Natural killer cell (primary cell): Measurements from ENCODE around the gene PHF14. TPM values are rescaled to one million over a fixed set of nuclear protein-coding genes. Genes with fewer than 3 reads are reported as not detected.

Experiments used
- ATAC-seq, 3 donors: fragments of 150-1000 bp in 2 of 3; fragments of 200-7000 bp in 1 of 3; cut with Tn5 transposase; 1 replicate in 1 of 3; 2 replicates in 2 of 3; pipeline ENCODE4 v1.10.0; 2021; ENCODE audit warnings: mild to moderate bottlenecking in 2 of 3, moderate library complexity in 2 of 3
- DNase-seq, 2 donors: peaks; one replicate each; pipeline versions ENCODE4 v3.0.0 to v3.0.0-alpha.2; 2013 to 2021; ENCODE audit warnings: mixed read lengths in 1 of 2
- H3K27ac ChIP-seq: one replicate; pipeline ENCODE4 v1.5.1; 2013; ENCODE audit warnings: mild to moderate bottlenecking, low read length
- H3K27me3 ChIP-seq: one replicate; pipeline ENCODE4 v1.6.1; 2013; ENCODE audit warnings: low read length; ENCODE audit not compliant: control insufficient read depth, insufficient read depth
- H3K36me3 ChIP-seq: one replicate; pipeline ENCODE4 v1.6.1; 2013; ENCODE audit warnings: low read length; ENCODE audit not compliant: control insufficient read depth, insufficient read depth
- H3K4me1 ChIP-seq: one replicate; pipeline ENCODE4 v1.6.1; 2013; ENCODE audit warnings: low read length; ENCODE audit not compliant: control insufficient read depth, insufficient read depth
- H3K4me3 ChIP-seq: one replicate; pipeline ENCODE4 v1.5.1; 2013; ENCODE audit warnings: low read length
- H3K9me3 ChIP-seq: one replicate; pipeline ENCODE4 v1.6.1; 2013; ENCODE audit warnings: low read length; ENCODE audit not compliant: control insufficient read depth, insufficient read depth
- H3K27ac Mint-ChIP-seq, 2 donors: one replicate each; pipeline ENCODE4 v1.8.0; 2022; ENCODE audit warnings: mild to moderate bottlenecking in 2 of 2, mixed read lengths in 2 of 2, moderate library complexity in 1 of 2
- H3K27me3 Mint-ChIP-seq, 2 donors: one replicate each; pipeline ENCODE4 v1.8.0; 2022; ENCODE audit warnings: low read depth in 2 of 2, mixed read lengths in 2 of 2
- H3K36me3 Mint-ChIP-seq: one replicate; pipeline ENCODE4 v1.8.0; 2022; ENCODE audit warnings: mixed read lengths
- H3K4me1 Mint-ChIP-seq, 2 donors: one replicate each; pipeline ENCODE4 v1.8.0; 2022; ENCODE audit warnings: mixed read lengths in 2 of 2
- H3K4me3 Mint-ChIP-seq: one replicate; pipeline ENCODE4 v1.8.0; 2022; ENCODE audit warnings: mild to moderate bottlenecking, moderate library complexity, mixed read lengths
- H3K9me3 Mint-ChIP-seq, 2 donors: one replicate each; pipeline ENCODE4 v1.8.0; 2022; ENCODE audit warnings: mixed read lengths in 2 of 2
- WGBS: methylation state at CpG from one replicate; pipeline ENCODE4 v1.1.7; 2013; ENCODE audit warnings: missing lambda C conversion rate; ENCODE audit not compliant: insufficient coverage; 5-methylcytosine and 5-hydroxymethylcytosine counted together
- intact Hi-C: fragments of 100-400 bp; cut with micrococcal nuclease; formaldehyde crosslinking; loops from one replicate; pipeline ENCODE4 v1.14.2; 2022
- total RNA-seq, 4 donors: library from RNA; stranded (reverse); fragments of 120-200 nt in 1 of 4; gene quantifications; one replicate each; pipeline versions ENCODE4 v1.2.3 to v1.2.4, GENCODE V29; 2013 to 2022
- TF ChIP-seq, protein P1 (sequence below): fragments of 200-600 bp; IDR thresholded peaks from one replicate; pipeline ENCODE4 v1.8.0; 2022; ENCODE audit warnings: antibody characterized with exemption

Gene PHF14
- total RNA-seq, 3 donors from 2014 or later (not counting 1 experiment from before 2014, with no cell fraction given) = 23.6 to 30.8 (median 27.7) TPM

DNA sequence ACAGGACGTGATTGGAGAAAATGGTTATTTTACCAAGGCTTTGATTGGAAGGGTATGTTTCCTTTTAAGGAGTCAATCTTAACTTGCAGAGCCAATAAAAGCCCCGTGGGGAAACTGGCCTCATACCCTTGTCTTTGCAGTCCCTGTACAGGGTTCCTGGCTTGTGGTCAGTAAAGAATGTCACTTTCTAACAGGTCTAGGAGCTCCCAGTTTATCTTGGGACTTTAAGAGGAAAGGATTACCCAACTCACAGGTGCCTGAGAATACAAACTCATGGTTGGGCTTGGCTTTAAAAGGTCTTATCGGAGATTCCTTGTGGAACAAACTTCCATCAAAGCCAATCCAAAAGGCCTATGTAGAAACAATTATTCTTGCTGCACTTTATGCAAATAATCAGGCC lies 221.8 kb downstream of the PHF14 start:
- Mint-ChIP-seq H3K9me3 (no peaks in the 10 kb centered on the region), H3K27ac (no peak overlapping the region), H3K4me1 (peaks cover 0 to 6% of the 10 kb centered on the region in 2 donors), H3K4me3 (no peak overlapping the region), H3K36me3 (no peaks in the 10 kb centered on the region), H3K27me3 (peaks cover 0 to 8% of the 10 kb centered on the region in 2 donors)
- ATAC-seq (no peak), DNase-seq (no peak)
- no peaks in the 10 kb centered on the region for H3K36me3 ChIP-seq
- no peaks in the 10 kb centered on the region for H3K4me1 ChIP-seq
- H3K27ac ChIP-seq = no peak overlapping the region
- intact Hi-C loops = no loop called here
- no peaks in the 10 kb centered on the region for H3K9me3 ChIP-seq
- H3K27me3 ChIP-seq = no peaks in the 10 kb centered on the region
- no peak overlapping the region for H3K4me3 ChIP-seq
- 83% methylated on average over 3 of the region's 3 CpGs for WGBS
- TF ChIP-seq, protein P1, sequence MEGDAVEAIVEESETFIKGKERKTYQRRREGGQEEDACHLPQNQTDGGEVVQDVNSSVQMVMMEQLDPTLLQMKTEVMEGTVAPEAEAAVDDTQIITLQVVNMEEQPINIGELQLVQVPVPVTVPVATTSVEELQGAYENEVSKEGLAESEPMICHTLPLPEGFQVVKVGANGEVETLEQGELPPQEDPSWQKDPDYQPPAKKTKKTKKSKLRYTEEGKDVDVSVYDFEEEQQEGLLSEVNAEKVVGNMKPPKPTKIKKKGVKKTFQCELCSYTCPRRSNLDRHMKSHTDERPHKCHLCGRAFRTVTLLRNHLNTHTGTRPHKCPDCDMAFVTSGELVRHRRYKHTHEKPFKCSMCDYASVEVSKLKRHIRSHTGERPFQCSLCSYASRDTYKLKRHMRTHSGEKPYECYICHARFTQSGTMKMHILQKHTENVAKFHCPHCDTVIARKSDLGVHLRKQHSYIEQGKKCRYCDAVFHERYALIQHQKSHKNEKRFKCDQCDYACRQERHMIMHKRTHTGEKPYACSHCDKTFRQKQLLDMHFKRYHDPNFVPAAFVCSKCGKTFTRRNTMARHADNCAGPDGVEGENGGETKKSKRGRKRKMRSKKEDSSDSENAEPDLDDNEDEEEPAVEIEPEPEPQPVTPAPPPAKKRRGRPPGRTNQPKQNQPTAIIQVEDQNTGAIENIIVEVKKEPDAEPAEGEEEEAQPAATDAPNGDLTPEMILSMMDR = no peak

DNA sequence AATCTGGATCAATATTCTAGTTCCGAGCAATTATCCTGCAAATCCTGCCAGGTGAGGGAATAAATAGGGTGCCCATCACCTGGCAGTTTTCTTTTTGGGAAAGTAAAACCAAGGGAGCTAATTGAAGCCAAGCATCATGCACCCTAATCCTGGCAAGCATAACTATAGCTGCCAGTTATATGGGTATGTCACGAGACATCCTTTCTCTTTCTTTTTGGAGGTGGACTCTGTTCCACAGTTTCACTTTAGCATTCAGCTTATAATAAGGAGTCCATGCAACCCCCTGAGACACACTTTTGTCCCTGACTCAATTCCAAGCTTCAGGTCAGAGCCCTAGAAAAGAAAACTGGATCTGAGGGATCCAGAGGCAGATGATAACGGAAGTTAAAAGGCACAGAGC lies 222.5 kb downstream of the PHF14 start:
- H3K27me3 Mint-ChIP-seq = peaks cover 0 to 8% of the 10 kb centered on the region in 2 donors
- TF ChIP-seq, protein P1 = no peak
- no peaks in the 10 kb centered on the region for H3K36me3 ChIP-seq
- no peak overlapping the region for H3K4me3 Mint-ChIP-seq
- no peaks in the 10 kb centered on the region for H3K27me3 ChIP-seq
- no peaks in the 10 kb centered on the region for H3K4me1 ChIP-seq
- intact Hi-C loops = no loop called here
- no peaks in the 10 kb centered on the region for H3K9me3 ChIP-seq
- 74% methylated on average over 3 of the region's 3 CpGs for WGBS
- no peak overlapping the region for H3K27ac Mint-ChIP-seq
- H3K9me3 Mint-ChIP-seq = no peaks in the 10 kb centered on the region
- DNase-seq (no peak), ATAC-seq (no peak)
- no peak overlapping the region for H3K27ac ChIP-seq
- peaks cover 0 to 6% of the 10 kb centered on the region in 2 donors for H3K4me1 Mint-ChIP-seq
- H3K4me3 ChIP-seq = no peak overlapping the region
- no peaks in the 10 kb centered on the region for H3K36me3 Mint-ChIP-seq

DNA sequence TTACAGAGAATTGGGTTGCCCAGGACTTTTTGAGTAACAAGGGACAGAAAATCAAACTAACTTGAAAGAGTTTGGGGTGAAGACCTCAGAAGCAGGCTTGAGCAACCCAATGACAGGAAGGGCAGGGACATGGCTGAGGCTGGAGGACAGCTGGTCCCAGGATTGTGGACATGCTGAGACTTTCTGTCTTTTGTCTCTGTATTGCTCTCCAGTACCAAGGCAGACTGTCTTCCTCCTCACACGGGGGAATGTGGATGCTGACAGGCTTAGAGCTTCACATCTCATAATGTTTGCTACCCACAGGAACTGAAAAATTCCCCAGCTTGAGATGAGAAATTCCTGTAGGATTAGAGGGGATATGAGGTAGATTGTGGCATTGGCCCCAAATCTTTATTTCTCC lies 229.6 kb downstream of the PHF14 start:
- no peak for DNase-seq
- Mint-ChIP-seq H3K27me3 (no peaks in the 10 kb centered on the region), H3K9me3 (no peaks in the 10 kb centered on the region), H3K4me1 (no peaks in the 10 kb centered on the region), H3K4me3 (no peak overlapping the region), H3K27ac (no peak overlapping the region), H3K36me3 (no peaks in the 10 kb centered on the region)
- Histone ChIP-seq H3K27ac (no peak overlapping the region), H3K4me1 (no peaks in the 10 kb centered on the region), H3K9me3 (no peaks in the 10 kb centered on the region), H3K36me3 (no peaks in the 10 kb centered on the region), H3K27me3 (no peaks in the 10 kb centered on the region), H3K4me3 (no peak overlapping the region)
- TF ChIP-seq, protein P1 = no peak
- no peak for ATAC-seq
- WGBS = 100% methylated on average over 1 of the region's 1 CpG
- intact Hi-C loops = no loop called here

DNA sequence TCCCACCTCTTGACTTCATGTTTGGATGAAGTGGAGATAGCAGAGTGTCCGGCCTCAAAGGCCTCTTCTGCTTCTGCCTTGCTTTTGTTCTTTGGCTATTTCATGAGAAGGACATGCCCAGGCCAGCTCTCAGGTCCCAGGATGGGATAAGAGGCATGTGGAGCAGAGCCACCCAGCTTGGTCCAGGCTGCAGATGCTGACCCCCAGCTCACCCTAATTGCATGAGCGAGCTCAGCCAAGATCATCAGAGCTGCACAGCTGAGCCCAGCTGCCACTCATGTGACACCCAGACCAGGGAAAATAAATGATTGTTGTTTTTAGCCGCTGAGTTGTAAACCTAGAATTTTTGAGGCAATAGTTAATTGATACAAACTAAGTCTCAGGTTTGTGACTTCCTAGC lies 230.0 kb downstream of the PHF14 start:
- Mint-ChIP-seq H3K36me3 (no peaks in the 10 kb centered on the region), H3K27me3 (no peaks in the 10 kb centered on the region), H3K4me3 (no peak overlapping the region), H3K27ac (no peak overlapping the region), H3K4me1 (no peaks in the 10 kb centered on the region), H3K9me3 (no peaks in the 10 kb centered on the region)
- no peaks in the 10 kb centered on the region for H3K4me1 ChIP-seq
- TF ChIP-seq, protein P1 = no peak
- H3K36me3 ChIP-seq = no peaks in the 10 kb centered on the region
- no peak for ATAC-seq
- no peaks in the 10 kb centered on the region for H3K9me3 ChIP-seq
- WGBS = 92% methylated on average over 3 of the region's 3 CpGs
- no peak for DNase-seq
- H3K27me3 ChIP-seq = no peaks in the 10 kb centered on the region
- intact Hi-C loops = no loop called here
- H3K4me3 ChIP-seq = no peak overlapping the region
- no peak overlapping the region for H3K27ac ChIP-seq
